Peyer's patch (tissue), 4 donors: ENCODE measurements around the gene TUBA1B. TPM values are rescaled to one million over a fixed set of nuclear protein-coding genes. Genes with fewer than 3 reads are reported as not detected.

ENCODE experiments used
- DNase-seq, 3 donors: peaks; one replicate each; pipeline ENCODE4 v3.0.0-alpha.2; 2017 to 2019
- H3K27ac ChIP-seq, 4 donors: fragments of 200-600 bp; sonication (generic); one replicate each; pipeline ENCODE4 v1.5.1; 2016 to 2019
- H3K27me3 ChIP-seq, 2 donors: fragments of 200-600 bp; sonication (generic); one replicate each; pipeline ENCODE4 v1.5.1; 2019
- H3K36me3 ChIP-seq, 3 donors: fragments of 200-600 bp; sonication (generic); one replicate each; pipeline ENCODE4 v1.5.1; 2016 to 2019
- H3K4me1 ChIP-seq, 4 donors: fragments of 200-600 bp; sonication (generic); one replicate each; pipeline ENCODE4 v1.5.1; 2016 to 2019
- H3K4me3 ChIP-seq, 4 donors: fragments of 200-600 bp; sonication (generic); 1 replicate in 3 of 4; 2 replicates in 1 of 4; pipeline ENCODE4 v1.5.1; 2016 to 2019; ENCODE audit warnings: mild to moderate bottlenecking in 1 of 4
- H3K9me3 ChIP-seq, 4 donors: fragments of 200-600 bp; sonication (generic); one replicate each; pipeline ENCODE4 v1.5.1; 2016 to 2019; ENCODE audit warnings: mild to moderate bottlenecking in 1 of 4
- CTCF ChIP-seq, 6 experiments: fragments of 450-650 bp in 4 of 6; fragments of 200-600 bp in 2 of 6; sonication (generic) in 1 of 6; IDR thresholded peaks; one replicate each; pipeline ENCODE4 v1.5.1; 2017 to 2019; ENCODE audit warnings: antibody characterized with exemption in 6 of 6, mild to moderate bottlenecking in 3 of 6, moderate library complexity in 1 of 6
- POLR2A ChIP-seq, 2 donors: fragments of 450-650 bp; IDR thresholded peaks; one replicate each; pipeline ENCODE4 v1.5.1; 2017; ENCODE audit warnings: antibody characterized with exemption in 2 of 2, mild to moderate bottlenecking in 2 of 2, moderate library complexity in 2 of 2
- total RNA-seq, 4 donors: library from RNA; depleted of rRNA; stranded (reverse); fragments of >200 nt; gene quantifications; one replicate each; pipeline ENCODE4 v1.1.0, GENCODE V29; 2016

Gene TUBA1B
- total RNA-seq, 4 donors from 2014 or later: 154 to 578 (median 243) TPM

DNA sequence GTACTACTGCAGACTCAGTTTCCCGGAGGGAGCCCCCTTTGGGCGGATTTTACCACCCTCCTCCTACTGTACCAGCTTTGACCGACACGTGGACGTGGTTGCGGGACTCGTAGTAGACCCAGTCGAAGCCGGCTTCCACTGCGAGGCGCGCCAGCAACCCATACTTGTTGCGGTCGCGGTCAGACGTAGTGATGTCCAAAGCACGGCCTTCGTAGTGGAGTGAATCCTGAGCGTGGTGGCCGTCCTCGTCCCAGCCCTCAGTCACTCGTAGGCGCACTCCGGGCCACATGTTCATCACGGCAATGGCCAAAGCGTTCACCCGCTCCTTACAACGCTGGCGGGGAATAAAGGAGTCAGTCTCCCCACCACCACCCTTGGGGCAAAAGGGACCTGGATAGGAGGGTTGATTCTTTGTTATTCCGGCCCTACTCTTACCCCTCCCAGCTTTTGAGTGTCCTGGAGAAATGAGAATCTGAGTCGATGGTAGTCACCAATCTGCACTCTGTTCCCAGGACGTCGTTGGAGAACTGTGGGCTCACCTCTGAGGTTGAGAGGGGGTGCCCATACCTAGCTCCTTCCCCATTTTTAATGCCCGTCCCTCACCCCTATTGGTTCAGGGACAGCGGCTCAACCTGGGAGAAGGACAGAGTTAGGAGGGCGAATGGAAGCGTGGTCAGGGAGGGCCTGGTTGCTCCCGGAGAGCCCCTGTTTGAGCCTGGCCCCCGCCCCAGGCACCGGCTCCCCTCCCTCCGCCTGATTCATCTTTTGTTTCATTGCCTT is 39.9 kb downstream of the TUBA1B start:
- H3K9me3 ChIP-seq: no peaks in the 10 kb centered on the region
- H3K4me1 ChIP-seq: peaks cover 0 to 53% (median 19%) of the 10 kb centered on the region in 4 donors
- no peak overlapping the region for H3K27ac ChIP-seq
- no peaks in the 10 kb centered on the region for H3K36me3 ChIP-seq
- H3K27me3 ChIP-seq: peaks cover 0 to 49% of the 10 kb centered on the region in 2 donors
- DNase-seq: no peak
- TF ChIP-seq CTCF (IDR thresholded peaks at IDR 0.05) (no peak), POLR2A (IDR thresholded peaks at IDR 0.05) (no peak)
- peak overlapping the region in 1 of 4 donors; percentile 23 for H3K4me3 ChIP-seq

GRCh38 chr12:49089821-49090773 is 41.1 kb downstream of the TUBA1B start:
- peak in 1 of 3 donors; percentile 58 for DNase-seq
- no peak for TF ChIP-seq CTCF (IDR thresholded peaks at IDR 0.05)
- no peak for TF ChIP-seq POLR2A (IDR thresholded peaks at IDR 0.05)
- Histone ChIP-seq H3K27ac (no peak overlapping the region), H3K36me3 (no peaks in the 10 kb centered on the region), H3K4me3 (peak overlapping the region in 3 of 4 donors; percentile 33 to 45 (median 40)), H3K27me3 (peaks cover 0 to 49% of the 10 kb centered on the region in 2 donors), H3K9me3 (no peaks in the 10 kb centered on the region), H3K4me1 (peaks cover 0 to 53% (median 19%) of the 10 kb centered on the region in 4 donors)

- DNase-seq: no peak
- Histone ChIP-seq H3K4me3 (no peak overlapping the region), H3K9me3 (no peaks in the 10 kb centered on the region), H3K27ac (no peak overlapping the region), H3K27me3 (peaks cover 0 to 43% of the 10 kb centered on the region in 2 donors), H3K4me1 (peaks cover 0 to 43% (median 19%) of the 10 kb centered on the region in 4 donors), H3K36me3 (no peaks in the 10 kb centered on the region)
- no peak for TF ChIP-seq CTCF (IDR thresholded peaks at IDR 0.05)
- no peak for TF ChIP-seq POLR2A (IDR thresholded peaks at IDR 0.05)
Measured at GRCh38 chr12:49088932-49089330, 42.3 kb downstream of the TUBA1B start.

DNA sequence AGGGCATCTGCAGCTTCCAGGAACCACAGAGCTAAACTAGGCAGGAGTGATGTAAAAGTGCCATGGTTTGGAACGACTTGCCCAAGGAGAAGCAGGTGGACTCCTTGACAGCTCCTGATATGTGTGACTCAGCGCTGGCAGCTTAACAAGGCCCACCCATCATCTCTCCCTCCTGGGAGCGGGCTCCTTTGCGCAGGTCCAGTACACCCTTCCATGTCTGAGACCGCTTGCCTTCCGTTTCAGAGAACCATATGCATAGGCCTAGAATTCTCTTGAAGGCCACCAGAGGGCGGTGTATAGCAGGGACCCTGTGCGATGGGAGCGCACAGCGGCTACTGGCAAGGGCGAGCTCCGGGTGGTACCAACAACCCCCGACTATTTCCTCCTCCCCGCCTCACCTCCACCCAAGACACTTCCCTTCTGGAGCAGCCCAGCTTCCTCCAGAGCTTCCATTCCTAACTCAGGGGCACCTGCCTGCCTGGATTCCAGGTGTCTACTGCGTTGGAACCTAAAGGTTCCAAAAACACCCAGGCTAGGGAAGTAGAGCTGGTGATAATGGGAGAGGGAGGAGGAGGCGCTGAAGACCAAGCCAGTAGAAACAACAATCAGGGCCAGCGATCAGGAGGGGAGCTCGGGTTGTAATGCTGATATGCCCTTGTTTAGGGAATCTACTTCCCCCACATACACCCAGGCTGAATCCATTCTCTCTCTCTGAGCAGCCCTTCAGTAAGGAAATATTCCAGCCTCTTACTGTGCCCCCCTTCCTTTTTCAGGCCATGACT is 42.9 kb downstream of the TUBA1B start:
- peak overlapping the region in 1 of 4 donors; percentile 1 for H3K4me3 ChIP-seq
- no peak for TF ChIP-seq POLR2A (IDR thresholded peaks at IDR 0.05)
- TF ChIP-seq CTCF (IDR thresholded peaks at IDR 0.05): peak; percentile 68 to 92 (median 82)
- H3K9me3 ChIP-seq: no peaks in the 10 kb centered on the region
- no peaks in the 10 kb centered on the region for H3K36me3 ChIP-seq
- H3K4me1 ChIP-seq: peaks cover 0 to 37% (median 19%) of the 10 kb centered on the region in 4 donors
- H3K27me3 ChIP-seq: peaks cover 0 to 37% of the 10 kb centered on the region in 2 donors
- H3K27ac ChIP-seq: no peak overlapping the region
- DNase-seq: peak; percentile 50 to 79 (median 71)

GRCh38 chr12:49086116-49086515 is 45.1 kb downstream of the TUBA1B start:
- TF ChIP-seq CTCF (IDR thresholded peaks at IDR 0.05) (no peak), POLR2A (IDR thresholded peaks at IDR 0.05) (no peak)
- Histone ChIP-seq H3K27me3 (peaks cover 0 to 17% of the 10 kb centered on the region in 2 donors), H3K4me3 (no peak overlapping the region), H3K9me3 (no peaks in the 10 kb centered on the region), H3K27ac (no peak overlapping the region), H3K36me3 (no peaks in the 10 kb centered on the region), H3K4me1 (peaks cover 0 to 26% (median 16%) of the 10 kb centered on the region in 4 donors)
- no peak for DNase-seq
